Stimulated activated memory B cell treated with anti-CD40 and anti-IgM and Interleukin-4, amounts not matched to agents 10 μg/mL and 1 μg/mL and 100 μg/mL, for 72 hours (primary cell): Measurements from ENCODE around the gene NPHP4.

Experiments used
- ATAC-seq: fragments of 150-1000 bp; cut with Tn5 transposase; 2 replicates; pipeline ENCODE4 v1.10.0; 2021
- H3K27ac Mint-ChIP-seq: one replicate; pipeline ENCODE4 v1.8.0; 2022; ENCODE audit warnings: mild to moderate bottlenecking, mixed read lengths
- H3K27me3 Mint-ChIP-seq: one replicate; pipeline ENCODE4 v1.8.0; 2022; ENCODE audit warnings: mixed read lengths
- H3K36me3 Mint-ChIP-seq: one replicate; pipeline ENCODE4 v1.8.0; 2022; ENCODE audit warnings: mixed read lengths
- H3K4me1 Mint-ChIP-seq: one replicate; pipeline ENCODE4 v1.8.0; 2022; ENCODE audit warnings: mixed read lengths
- H3K4me3 Mint-ChIP-seq: one replicate; pipeline ENCODE4 v1.8.0; 2022; ENCODE audit warnings: mild to moderate bottlenecking, moderate library complexity, mixed read lengths
- H3K9me3 Mint-ChIP-seq: one replicate; pipeline ENCODE4 v1.8.0; 2022; ENCODE audit warnings: mixed read lengths

The NPHP4 gene

DNA sequence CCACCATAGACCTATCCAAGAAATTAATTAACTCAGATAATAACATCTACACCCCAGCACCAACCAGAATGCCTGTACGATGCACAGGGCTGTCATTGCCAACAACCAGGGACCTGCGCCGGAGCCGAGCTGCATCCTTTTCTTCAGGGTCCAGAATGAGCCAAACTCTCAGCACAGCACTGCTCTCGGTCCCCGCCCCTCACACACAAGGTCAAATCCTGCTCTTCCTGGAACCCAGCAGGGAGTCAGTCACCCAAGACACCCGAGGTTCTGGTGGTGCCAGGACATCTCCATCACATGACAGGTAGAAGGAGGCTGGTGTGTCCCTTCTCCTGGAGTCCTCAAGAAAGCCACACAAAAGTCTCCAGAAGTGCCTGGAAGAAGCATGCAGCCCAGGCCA, 31.9 kb downstream of the NPHP4 start:
- H3K4me3 Mint-ChIP-seq = no peak overlapping the region
- H3K36me3 Mint-ChIP-seq = peaks cover 42% of the 10 kb centered on the region
- no peak for ATAC-seq
- peaks cover 3% of the 10 kb centered on the region for H3K4me1 Mint-ChIP-seq
- no peak overlapping the region for H3K27ac Mint-ChIP-seq
- no peaks in the 10 kb centered on the region for H3K27me3 Mint-ChIP-seq
- no peaks in the 10 kb centered on the region for H3K9me3 Mint-ChIP-seq

DNA sequence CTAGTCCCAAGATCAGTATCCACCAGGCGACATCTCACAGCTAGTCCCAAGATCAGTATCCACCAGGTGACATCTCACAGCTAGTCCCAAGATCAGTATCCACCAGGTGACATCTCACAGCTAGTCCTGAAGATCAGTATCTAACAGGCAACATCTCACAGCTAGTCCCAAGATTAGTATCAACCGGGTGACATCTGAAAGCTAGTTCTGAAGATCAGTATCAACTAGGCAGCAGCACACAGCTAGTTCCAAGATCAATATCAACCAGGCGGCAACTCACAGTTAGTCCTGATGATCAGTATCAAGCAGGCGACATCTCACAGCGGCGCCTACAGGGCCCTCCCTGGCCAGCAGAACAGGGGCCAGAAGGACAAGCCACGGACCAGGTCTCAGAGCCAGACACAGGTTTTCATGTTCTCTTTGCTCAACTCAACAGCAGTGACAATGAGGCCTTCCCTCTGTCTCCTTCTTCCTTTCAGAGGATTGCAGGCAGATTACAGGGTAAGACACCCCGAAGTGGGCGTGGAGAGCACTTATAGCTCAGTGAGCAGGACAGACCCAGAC, 32.5 kb downstream of the NPHP4 start:
- Mint-ChIP-seq H3K27ac (no peak overlapping the region), H3K27me3 (no peaks in the 10 kb centered on the region), H3K4me3 (no peak overlapping the region), H3K36me3 (peaks cover 47% of the 10 kb centered on the region), H3K9me3 (no peaks in the 10 kb centered on the region), H3K4me1 (peaks cover 9% of the 10 kb centered on the region)
- ATAC-seq = no peak

- Mint-ChIP-seq H3K4me1 (peaks cover 15% of the 10 kb centered on the region), H3K36me3 (peaks cover 52% of the 10 kb centered on the region)
- ATAC-seq = no peak
Measured at GRCh38 chr1:5959087-5959486, 33.1 kb downstream of the NPHP4 start.

GRCh38 chr1:5956022-5956830, 36.0 kb downstream of the NPHP4 start:
- Mint-ChIP-seq H3K9me3 (no peaks in the 10 kb centered on the region), H3K4me1 (peaks cover 15% of the 10 kb centered on the region), H3K27me3 (no peaks in the 10 kb centered on the region), H3K36me3 (peaks cover 49% of the 10 kb centered on the region), H3K27ac (no peak overlapping the region), H3K4me3 (no peak overlapping the region)
- no peak for ATAC-seq

More at GRCh38 chr1:5959087-5959486, 33.1 kb downstream of the NPHP4 start:
- no peaks in the 10 kb centered on the region for H3K9me3 Mint-ChIP-seq
- H3K27me3 Mint-ChIP-seq = no peaks in the 10 kb centered on the region
- H3K4me3 Mint-ChIP-seq = no peak overlapping the region
- H3K27ac Mint-ChIP-seq = no peak overlapping the region

- H3K36me3 Mint-ChIP-seq = peaks cover 49% of the 10 kb centered on the region
- no peaks in the 10 kb centered on the region for H3K9me3 Mint-ChIP-seq
- H3K27me3 Mint-ChIP-seq = no peaks in the 10 kb centered on the region
- no peak overlapping the region for H3K27ac Mint-ChIP-seq
- peaks cover 15% of the 10 kb centered on the region for H3K4me1 Mint-ChIP-seq
- ATAC-seq = no peak
- H3K4me3 Mint-ChIP-seq = no peak overlapping the region
Measured at GRCh38 chr1:5955479-5955977, 36.7 kb downstream of the NPHP4 start.

GRCh38 chr1:5954964-5955363, 37.3 kb downstream of the NPHP4 start:
- no peak overlapping the region for H3K4me3 Mint-ChIP-seq
- H3K9me3 Mint-ChIP-seq = no peaks in the 10 kb centered on the region
- peaks cover 15% of the 10 kb centered on the region for H3K4me1 Mint-ChIP-seq
- peaks cover 46% of the 10 kb centered on the region for H3K36me3 Mint-ChIP-seq
- H3K27ac Mint-ChIP-seq = no peak overlapping the region
- peak; percentile 69 for ATAC-seq
- no peaks in the 10 kb centered on the region for H3K27me3 Mint-ChIP-seq

- Mint-ChIP-seq H3K9me3 (no peaks in the 10 kb centered on the region), H3K27ac (no peak overlapping the region), H3K4me3 (no peak overlapping the region), H3K4me1 (peaks cover 15% of the 10 kb centered on the region), H3K27me3 (no peaks in the 10 kb centered on the region), H3K36me3 (peaks cover 49% of the 10 kb centered on the region)
- ATAC-seq = no peak
Measured at GRCh38 chr1:5953386-5953785, 38.8 kb downstream of the NPHP4 start.

DNA sequence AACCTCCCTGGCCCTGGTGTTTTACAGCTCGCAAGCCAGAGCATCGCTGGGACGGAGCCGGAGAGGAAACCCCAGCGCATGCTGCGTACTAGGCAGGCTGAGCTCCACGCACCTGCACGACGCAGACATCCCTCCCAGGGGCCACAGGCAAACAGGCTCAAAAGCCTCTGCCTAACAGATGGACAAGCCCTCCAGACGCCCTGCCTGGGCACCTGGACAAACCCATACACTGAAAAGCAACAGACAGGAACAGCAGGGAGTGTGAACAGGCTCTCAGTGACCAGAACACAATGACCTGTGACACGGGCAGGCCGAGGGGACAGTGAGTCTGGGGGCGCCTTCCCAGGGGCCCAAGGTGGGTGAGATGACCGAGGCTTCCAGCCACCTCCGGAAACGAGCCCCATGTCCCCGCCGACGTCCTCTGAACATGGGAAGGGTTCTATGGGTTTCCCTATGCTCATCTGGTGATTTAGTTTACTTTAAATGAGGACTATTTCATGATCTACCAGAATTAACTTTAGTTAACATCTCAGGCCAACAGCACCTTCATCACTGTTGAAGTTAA, 40.3 kb downstream of the NPHP4 start:
- Mint-ChIP-seq H3K36me3 (peaks cover 59% of the 10 kb centered on the region), H3K4me3 (no peak overlapping the region), H3K27ac (no peak overlapping the region), H3K27me3 (no peaks in the 10 kb centered on the region), H3K4me1 (peaks cover 15% of the 10 kb centered on the region), H3K9me3 (no peaks in the 10 kb centered on the region)
- no peak for ATAC-seq

GRCh38 chr1:5950994-5951785, 41.0 kb downstream of the NPHP4 start:
- Mint-ChIP-seq H3K4me3 (no peak overlapping the region), H3K9me3 (no peaks in the 10 kb centered on the region), H3K4me1 (peaks cover 15% of the 10 kb centered on the region), H3K27ac (no peak overlapping the region), H3K27me3 (no peaks in the 10 kb centered on the region), H3K36me3 (peaks cover 55% of the 10 kb centered on the region)
- no peak for ATAC-seq

- ATAC-seq = no peak
Measured at GRCh38 chr1:5950201-5950895, 41.9 kb downstream of the NPHP4 start.

DNA sequence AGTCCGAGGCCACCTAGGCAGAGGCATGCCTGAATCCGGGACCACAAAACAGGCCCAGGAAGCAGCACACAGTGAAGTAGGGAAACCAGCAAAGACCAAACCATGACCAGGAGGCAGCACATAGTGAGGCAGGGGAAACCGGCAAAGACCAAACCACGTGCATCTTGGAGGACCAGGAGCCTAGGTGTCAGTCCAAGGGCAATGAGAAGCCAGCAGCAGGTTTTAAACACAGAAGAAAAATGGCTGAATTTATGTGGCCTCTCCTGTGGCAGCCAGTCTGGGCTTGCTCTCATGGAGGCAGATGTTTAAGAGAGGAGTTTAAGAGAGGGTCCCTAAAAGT, 42.5 kb downstream of the NPHP4 start:
- peaks cover 50% of the 10 kb centered on the region for H3K36me3 Mint-ChIP-seq
- no peak overlapping the region for H3K27ac Mint-ChIP-seq
- no peaks in the 10 kb centered on the region for H3K9me3 Mint-ChIP-seq
- H3K4me3 Mint-ChIP-seq = no peak overlapping the region
- peaks cover 6% of the 10 kb centered on the region for H3K4me1 Mint-ChIP-seq
- ATAC-seq = no peak
- no peaks in the 10 kb centered on the region for H3K27me3 Mint-ChIP-seq

More at GRCh38 chr1:5950201-5950895, 41.9 kb downstream of the NPHP4 start:
- Mint-ChIP-seq H3K36me3 (peaks cover 52% of the 10 kb centered on the region), H3K9me3 (no peaks in the 10 kb centered on the region), H3K27me3 (no peaks in the 10 kb centered on the region), H3K4me3 (no peak overlapping the region), H3K27ac (no peak overlapping the region), H3K4me1 (peaks cover 12% of the 10 kb centered on the region)

DNA sequence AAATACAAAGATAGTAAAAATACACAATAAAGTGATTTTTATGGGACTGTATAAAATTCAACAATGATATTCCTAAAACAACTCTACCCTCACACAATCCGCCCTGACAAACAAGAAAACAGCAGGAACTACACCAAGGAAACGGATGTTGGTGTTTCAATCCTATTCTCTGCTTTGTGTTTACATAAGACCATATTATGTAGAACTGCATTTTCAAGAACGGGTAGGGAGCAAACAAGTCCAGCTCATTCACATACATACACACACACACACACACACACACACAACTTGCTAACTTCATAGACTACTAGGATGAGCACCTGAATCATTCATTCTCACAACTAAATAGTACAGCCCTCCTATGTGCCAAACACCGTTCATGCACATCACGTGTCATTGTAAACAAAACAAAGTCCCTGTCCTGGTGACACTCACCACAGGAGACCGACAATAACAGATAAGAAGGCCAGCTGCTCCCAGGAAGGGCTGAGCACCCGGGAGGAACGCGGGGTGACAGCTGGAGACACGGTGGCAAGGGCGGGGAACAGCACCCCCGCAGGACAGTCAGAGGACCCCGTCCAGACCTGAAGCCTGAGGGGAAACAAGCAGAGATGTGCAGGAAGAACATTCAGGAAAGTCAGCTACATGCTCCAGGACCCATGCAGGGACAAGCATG, 43.0 kb downstream of the NPHP4 start:
- no peak overlapping the region for H3K4me3 Mint-ChIP-seq
- ATAC-seq = no peak
- H3K36me3 Mint-ChIP-seq = peaks cover 45% of the 10 kb centered on the region

GRCh38 chr1:5948681-5949005, 43.6 kb downstream of the NPHP4 start:
- Mint-ChIP-seq H3K9me3 (no peaks in the 10 kb centered on the region), H3K4me1 (no peaks in the 10 kb centered on the region), H3K4me3 (no peak overlapping the region), H3K27ac (no peak overlapping the region), H3K27me3 (no peaks in the 10 kb centered on the region), H3K36me3 (peaks cover 47% of the 10 kb centered on the region)
- ATAC-seq = no peak

More for the DNA sequence above, 43.0 kb downstream of the NPHP4 start:
- Mint-ChIP-seq H3K27ac (no peak overlapping the region), H3K27me3 (no peaks in the 10 kb centered on the region), H3K9me3 (no peaks in the 10 kb centered on the region), H3K4me1 (peaks cover under 1% of the 10 kb centered on the region)

GRCh38 chr1:5947978-5948680, 44.1 kb downstream of the NPHP4 start:
- H3K4me1 Mint-ChIP-seq = no peaks in the 10 kb centered on the region
- H3K9me3 Mint-ChIP-seq = no peaks in the 10 kb centered on the region
- H3K4me3 Mint-ChIP-seq = no peak overlapping the region
- H3K36me3 Mint-ChIP-seq = peaks cover 50% of the 10 kb centered on the region
- H3K27me3 Mint-ChIP-seq = no peaks in the 10 kb centered on the region
- no peak overlapping the region for H3K27ac Mint-ChIP-seq
- no peak for ATAC-seq
